Adrenal gland (tissue), 5 donors: Measurements from ENCODE around the gene AJM1.

Experiments
- CTCF ChIP-seq, 6 experiments: fragments of 450-650 bp in 4 of 6; fragments of 200-600 bp in 2 of 6; sonication (generic) in 1 of 6; IDR thresholded peaks; 1 replicate in 5 of 6; 2 replicates in 1 of 6; pipeline versions ENCODE4 v1.5.1 to v1.8.0; 2016 to 2021; ENCODE audit warnings: antibody characterized with exemption in 6 of 6, mild to moderate bottlenecking in 2 of 6, moderate library complexity in 1 of 6
- POLR2A ChIP-seq, 2 donors: fragments of 450-650 bp; IDR thresholded peaks; one replicate each; pipeline ENCODE4 v1.6.1; 2017; ENCODE audit warnings: antibody characterized with exemption in 2 of 2, mild to moderate bottlenecking in 2 of 2, moderate library complexity in 1 of 2
- donor health status: DM: no; HTN: no; CAD: no.

DNA sequence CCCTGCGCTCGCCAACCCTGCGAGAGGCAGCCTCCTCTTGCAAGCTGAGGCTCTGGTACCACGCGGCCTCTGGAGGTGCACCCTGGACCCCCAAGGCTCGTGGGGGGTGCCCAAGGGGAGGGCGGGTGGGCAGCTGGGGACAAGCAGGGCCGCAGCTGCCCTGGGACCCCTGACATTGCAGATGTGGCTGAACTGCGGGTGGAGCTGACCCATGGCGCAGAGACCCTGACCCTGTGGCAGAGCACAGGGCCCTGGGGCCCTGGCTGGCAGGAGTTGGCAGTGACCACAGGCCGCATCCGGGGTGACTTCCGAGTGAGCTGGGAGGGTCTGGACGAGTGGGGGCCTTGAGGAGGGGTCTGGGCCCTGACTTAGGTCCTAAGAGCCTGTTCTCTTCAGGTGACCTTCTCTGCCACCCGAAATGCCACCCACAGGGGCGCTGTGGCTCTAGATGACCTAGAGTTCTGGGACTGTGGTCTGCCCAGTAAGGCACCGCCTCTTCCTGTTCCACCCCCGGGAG, 11.4 kb downstream of the AJM1 start:
- TF ChIP-seq POLR2A (IDR thresholded peaks at IDR 0.05) (no peak), CTCF (IDR thresholded peaks at IDR 0.05) (no peak)
